Uterus (tissue), 2 donors: ENCODE measurements around the gene MACROD1.

Experiments used
- POLR2A ChIP-seq, 2 donors: fragments of 450-650 bp; IDR thresholded peaks; one replicate each; pipeline ENCODE4 v1.6.1; 2016; ENCODE audit warnings: antibody characterized with exemption in 2 of 2, mild to moderate bottlenecking in 1 of 2, moderate library complexity in 1 of 2
- TF ChIP-seq, protein P1 (sequence below), 4 experiments: fragments of 200-600 bp in 2 of 4; fragments of 450-650 bp in 2 of 4; sonication (generic) in 2 of 4; IDR thresholded peaks; one replicate each; pipeline ENCODE4 v1.5.1; 2016 to 2019; ENCODE audit warnings: antibody characterized with exemption in 4 of 4, mild to moderate bottlenecking in 2 of 4, moderate library complexity in 1 of 4

DNA sequence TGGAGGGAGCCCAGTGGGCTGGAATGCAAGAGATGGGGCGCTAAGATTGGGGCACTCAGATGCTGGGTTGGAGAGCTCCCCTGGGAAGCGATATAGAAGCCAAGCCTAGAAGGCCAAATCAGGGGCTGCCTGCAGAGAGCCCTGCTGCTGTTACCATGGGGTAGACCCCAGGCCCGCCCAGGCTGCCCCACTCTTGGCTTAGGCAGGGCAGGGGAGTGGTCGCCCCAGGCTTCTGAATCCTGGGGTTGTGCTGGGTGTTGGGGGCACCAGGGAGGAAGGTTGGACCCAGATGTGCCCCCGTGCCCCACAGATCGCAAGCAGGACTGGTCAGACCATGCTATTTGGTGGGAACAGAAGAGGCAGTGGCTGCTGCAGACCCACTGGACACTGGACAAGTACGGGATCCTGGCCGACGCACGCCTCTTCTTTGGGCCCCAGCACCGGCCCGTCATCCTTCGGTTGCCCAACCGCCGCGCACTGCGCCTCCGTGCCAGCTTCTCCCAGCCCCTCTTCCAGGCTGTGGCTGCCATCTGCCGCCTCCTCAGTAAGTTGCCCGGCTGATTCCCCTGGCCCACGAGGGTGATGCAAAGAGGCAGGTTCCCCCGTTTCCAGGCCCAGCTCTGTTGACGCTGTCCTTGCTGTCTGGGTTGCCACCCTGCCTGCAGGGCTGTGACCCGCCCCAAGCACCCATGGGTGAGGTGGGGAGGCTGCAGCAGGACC lies 44.5 kb upstream of the MACROD1 start:
- TF ChIP-seq, protein P1, sequence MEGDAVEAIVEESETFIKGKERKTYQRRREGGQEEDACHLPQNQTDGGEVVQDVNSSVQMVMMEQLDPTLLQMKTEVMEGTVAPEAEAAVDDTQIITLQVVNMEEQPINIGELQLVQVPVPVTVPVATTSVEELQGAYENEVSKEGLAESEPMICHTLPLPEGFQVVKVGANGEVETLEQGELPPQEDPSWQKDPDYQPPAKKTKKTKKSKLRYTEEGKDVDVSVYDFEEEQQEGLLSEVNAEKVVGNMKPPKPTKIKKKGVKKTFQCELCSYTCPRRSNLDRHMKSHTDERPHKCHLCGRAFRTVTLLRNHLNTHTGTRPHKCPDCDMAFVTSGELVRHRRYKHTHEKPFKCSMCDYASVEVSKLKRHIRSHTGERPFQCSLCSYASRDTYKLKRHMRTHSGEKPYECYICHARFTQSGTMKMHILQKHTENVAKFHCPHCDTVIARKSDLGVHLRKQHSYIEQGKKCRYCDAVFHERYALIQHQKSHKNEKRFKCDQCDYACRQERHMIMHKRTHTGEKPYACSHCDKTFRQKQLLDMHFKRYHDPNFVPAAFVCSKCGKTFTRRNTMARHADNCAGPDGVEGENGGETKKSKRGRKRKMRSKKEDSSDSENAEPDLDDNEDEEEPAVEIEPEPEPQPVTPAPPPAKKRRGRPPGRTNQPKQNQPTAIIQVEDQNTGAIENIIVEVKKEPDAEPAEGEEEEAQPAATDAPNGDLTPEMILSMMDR (IDR thresholded peaks at IDR 0.05), result no peak
- TF ChIP-seq POLR2A (IDR thresholded peaks at IDR 0.05), result no peak
